ENCODE measurements around the gene VWA5B1. TPM values are rescaled to one million over a fixed set of nuclear protein-coding genes. Genes with fewer than 3 reads are reported as not detected.

The VWA5B1 gene
- total RNA-seq, 1 donor: not detected

- Histone ChIP-seq H2AFZ (ENCODE audit: low read length) (no peak overlapping the region), H3K4me2 (ENCODE audit: insufficient read depth, low read length) (no peak overlapping the region), H3K4me1 (ENCODE audit: insufficient read depth, low read length) (no peaks in the 10 kb centered on the region), H3K79me2 (ENCODE audit: insufficient read depth, low read length) (no peaks in the 10 kb centered on the region), H3K9me3 (ENCODE audit: low read depth, low read length) (no peaks in the 10 kb centered on the region), H3K36me3 (ENCODE audit: insufficient read depth, low read length) (no peaks in the 10 kb centered on the region), H3K27ac (ENCODE audit: low read depth, low read length) (no peak overlapping the region), H4K20me1 (ENCODE audit: insufficient read depth, low read length) (no peaks in the 10 kb centered on the region), H3K27me3 (ENCODE audit: insufficient read depth, low read length) (peaks cover 21% of the 10 kb centered on the region), H3K4me3 (ENCODE audit: insufficient read depth, low read length) (no peak overlapping the region)
- no peak for DNase-seq (ENCODE audit: insufficient read length, low spot score, missing footprints)
- no peak for TF ChIP-seq CTCF (IDR thresholded peaks at IDR 0.05; ENCODE audit: extremely low read depth, low read depth, low read length)
Measured at GRCh38 chr1:20276485-20277159, 14.1 kb upstream of the VWA5B1 start.

GRCh38 chr1:20278692-20279130, 12.0 kb upstream of the VWA5B1 start:
- no peaks in the 10 kb centered on the region for H3K79me2 ChIP-seq (ENCODE audit: insufficient read depth, low read length)
- H3K27me3 ChIP-seq (ENCODE audit: insufficient read depth, low read length): peaks cover 10% of the 10 kb centered on the region
- H3K4me2 ChIP-seq (ENCODE audit: insufficient read depth, low read length): no peak overlapping the region
- H4K20me1 ChIP-seq (ENCODE audit: insufficient read depth, low read length): no peaks in the 10 kb centered on the region
- no peak for TF ChIP-seq CTCF (IDR thresholded peaks at IDR 0.05; ENCODE audit: extremely low read depth, low read depth, low read length)
- no peaks in the 10 kb centered on the region for H3K4me1 ChIP-seq (ENCODE audit: insufficient read depth, low read length)
- no peaks in the 10 kb centered on the region for H3K36me3 ChIP-seq (ENCODE audit: insufficient read depth, low read length)
- no peaks in the 10 kb centered on the region for H3K9me3 ChIP-seq (ENCODE audit: low read depth, low read length)
- no peak overlapping the region for H3K4me3 ChIP-seq (ENCODE audit: insufficient read depth, low read length)
- H3K27ac ChIP-seq (ENCODE audit: low read depth, low read length): no peak overlapping the region
- no peak overlapping the region for H2AFZ ChIP-seq (ENCODE audit: low read length)
- no peak for DNase-seq (ENCODE audit: insufficient read length, low spot score, missing footprints)

- Histone ChIP-seq H3K36me3 (ENCODE audit: insufficient read depth, low read length) (no peaks in the 10 kb centered on the region), H3K4me2 (ENCODE audit: insufficient read depth, low read length) (no peak overlapping the region), H3K27me3 (ENCODE audit: insufficient read depth, low read length) (peaks cover 17% of the 10 kb centered on the region), H4K20me1 (ENCODE audit: insufficient read depth, low read length) (no peaks in the 10 kb centered on the region), H3K9me3 (ENCODE audit: low read depth, low read length) (no peaks in the 10 kb centered on the region), H3K4me3 (ENCODE audit: insufficient read depth, low read length) (no peak overlapping the region), H3K27ac (ENCODE audit: low read depth, low read length) (no peak overlapping the region), H3K4me1 (ENCODE audit: insufficient read depth, low read length) (no peaks in the 10 kb centered on the region), H3K79me2 (ENCODE audit: insufficient read depth, low read length) (no peaks in the 10 kb centered on the region), H2AFZ (ENCODE audit: low read length) (no peak overlapping the region)
- TF ChIP-seq CTCF (IDR thresholded peaks at IDR 0.05; ENCODE audit: extremely low read depth, low read depth, low read length): no peak
- DNase-seq (ENCODE audit: insufficient read length, low spot score, missing footprints): peak; percentile 86
Measured at GRCh38 chr1:20279509-20279908, 11.2 kb upstream of the VWA5B1 start.

- H3K4me2 ChIP-seq (ENCODE audit: insufficient read depth, low read length): no peak overlapping the region
- H3K27me3 ChIP-seq (ENCODE audit: insufficient read depth, low read length): peaks cover 17% of the 10 kb centered on the region
- no peaks in the 10 kb centered on the region for H3K36me3 ChIP-seq (ENCODE audit: insufficient read depth, low read length)
- no peaks in the 10 kb centered on the region for H3K4me1 ChIP-seq (ENCODE audit: insufficient read depth, low read length)
- H3K27ac ChIP-seq (ENCODE audit: low read depth, low read length): no peak overlapping the region
- no peak overlapping the region for H2AFZ ChIP-seq (ENCODE audit: low read length)
- no peak for TF ChIP-seq CTCF (IDR thresholded peaks at IDR 0.05; ENCODE audit: extremely low read depth, low read depth, low read length)
- no peaks in the 10 kb centered on the region for H4K20me1 ChIP-seq (ENCODE audit: insufficient read depth, low read length)
- no peaks in the 10 kb centered on the region for H3K9me3 ChIP-seq (ENCODE audit: low read depth, low read length)
- no peaks in the 10 kb centered on the region for H3K79me2 ChIP-seq (ENCODE audit: insufficient read depth, low read length)
- H3K4me3 ChIP-seq (ENCODE audit: insufficient read depth, low read length): no peak overlapping the region
- DNase-seq (ENCODE audit: insufficient read length, low spot score, missing footprints): no peak
Measured at GRCh38 chr1:20280341-20280740, 10.3 kb upstream of the VWA5B1 start.

Data from osteoblast (primary cell).